HCT116 (cell line): ENCODE data around the gene PSTPIP1. TPM values are rescaled to one million over a fixed set of nuclear protein-coding genes. Genes with fewer than 3 reads are reported as not detected.

ENCODE experiments used
- ATAC-seq: fragments of 200-7000 bp; cut with Tn5 transposase; 2 replicates; pipeline ENCODE4 v1.9.1; 2020; ENCODE audit warnings: mild to moderate bottlenecking, moderate library complexity
- BruUV-seq: library from RNA; stranded (reverse); fragments of 400-500 nt; replicated peaks from 2 replicates; lab custom pipeline; 2021; lab: Mats Ljungman, UMichigan
- CTCF ChIA-PET: fragments of 300-600 bp; sonication (Branson Sonifier 250); formaldehyde crosslinking; loops from one replicate; lab custom pipeline; 2021; ENCODE audit warnings: antibody characterized with exemption; lab: Charles Lee
- POLR2A ChIA-PET: fragments of 300-600, 350-600 bp; sonication (Branson Sonifier 250); formaldehyde crosslinking; loops from one replicate; lab custom pipeline; 2021; ENCODE audit warnings: antibody characterized with exemption; lab: Charles Lee
- RAD21 ChIA-PET, 2 experiments: fragments of 300-600 bp; sonication (Branson Sonifier 250); formaldehyde crosslinking; loops; one replicate each; lab custom pipeline; 2023; ENCODE audit warnings: low total read pairs in 2 of 2; ENCODE audit not compliant: uncharacterized antibody in 2 of 2, unreplicated experiment in 2 of 2, low non-redundant PET in 1 of 2; lab: Charles Lee
- DNase-seq: peaks from one replicate; pipeline ENCODE4 v3.0.0-alpha.2; 2010; ENCODE audit warnings: low read depth, low spot score
- H2AFZ ChIP-seq: fragments of 200-600 bp; shearing (Covaris generic), sonication (generic); 2 replicates; pipeline ENCODE4 v1.6.1; 2017; ENCODE audit warnings: low read depth, mixed run types, mixed read lengths, antibody characterized with exemption, low read length; ENCODE audit not compliant: poor library complexity, severe bottlenecking
- H3K27ac ChIP-seq: 2 replicates; pipeline ENCODE4 v1.5.1; 2012; ENCODE audit warnings: low read depth, low read length
- H3K27me3 ChIP-seq: fragments of 200-600 bp; sonication (generic); 2 replicates; pipeline ENCODE4 v1.6.1; 2016; ENCODE audit warnings: mixed run types, low read length, mixed read lengths; ENCODE audit not compliant: insufficient read depth
- H3K36me3 ChIP-seq, 2 experiments: fragments of 200-500 bp in 1 of 2; fragments of 200-600 bp in 1 of 2; sonication (Bioruptor generic) in 1 of 2; sonication (generic) in 1 of 2; 2 replicates each; pipeline versions ENCODE4 v1.5.1 to v1.6.1; 2014 to 2016; ENCODE audit warnings: low read length in 2 of 2, inconsistent platforms in 1 of 2, mixed read lengths in 1 of 2, mixed run types in 1 of 2; ENCODE audit not compliant: insufficient read depth in 2 of 2, control insufficient read depth in 1 of 2
- H3K4me1 ChIP-seq, 2 experiments: fragments of 200-600 bp in 1 of 2; sonication (generic) in 1 of 2; 2 replicates each; pipeline versions ENCODE4 v1.5.1 to v1.6.1; 2012 to 2017; ENCODE audit warnings: low read length in 2 of 2, inconsistent platforms in 1 of 2, mild to moderate bottlenecking in 1 of 2, mixed read lengths in 1 of 2, mixed run types in 1 of 2, moderate library complexity in 1 of 2; ENCODE audit not compliant: insufficient read depth in 2 of 2, control insufficient read depth in 1 of 2
- H3K4me2 ChIP-seq: fragments of 200-600 bp; sonication (generic); 2 replicates; pipeline ENCODE4 v1.6.1; 2017; ENCODE audit warnings: mixed run types, low read length, mixed read lengths
- H3K4me3 ChIP-seq, 2 experiments: fragments of 200-600 bp in 1 of 2; sonication (generic) in 1 of 2; replicated peaks in 1 of 2; 2 replicates each; pipeline ENCODE4 v1.5.1; 2011 to 2016; ENCODE audit warnings: low read length in 2 of 2, control low read depth in 1 of 2, low read depth in 1 of 2, mild to moderate bottlenecking in 1 of 2, mixed read lengths in 1 of 2, mixed run types in 1 of 2
- H3K79me2 ChIP-seq: fragments of 200-600 bp; sonication (generic); 2 replicates; pipeline ENCODE4 v1.6.1; 2017; ENCODE audit warnings: mild to moderate bottlenecking, mixed run types, low read length, moderate library complexity, mixed read lengths; ENCODE audit not compliant: insufficient read depth
- H3K9ac ChIP-seq: fragments of 200-600 bp; sonication (generic); 2 replicates; pipeline ENCODE4 v1.6.1; 2016; ENCODE audit warnings: low read length, mixed read lengths
- H3K9me2 ChIP-seq: fragments of 200-600 bp; sonication (generic), shearing (Covaris generic); 2 replicates; pipeline ENCODE4 v1.6.1; 2017; ENCODE audit warnings: mixed run types, mild to moderate bottlenecking, moderate library complexity; ENCODE audit not compliant: insufficient read depth
- H3K9me3 ChIP-seq, 2 experiments: fragments of 200-500 bp in 1 of 2; fragments of 200-600 bp in 1 of 2; sonication (Bioruptor generic) in 1 of 2; sonication (generic) in 1 of 2; 2 replicates each; pipeline ENCODE4 v1.6.1; 2014 to 2017; ENCODE audit warnings: low read length in 2 of 2, mixed read lengths in 2 of 2, inconsistent platforms in 1 of 2, low read depth in 1 of 2, mild to moderate bottlenecking in 1 of 2, mixed run types in 1 of 2, moderate library complexity in 1 of 2; ENCODE audit not compliant: control insufficient read depth in 1 of 2, insufficient read depth in 1 of 2
- H4K20me1 ChIP-seq: fragments of 200-600 bp; sonication (generic), shearing (Covaris generic); 2 replicates; pipeline ENCODE4 v1.6.1; 2017; ENCODE audit warnings: mixed run types, mild to moderate bottlenecking, moderate library complexity; ENCODE audit not compliant: insufficient read depth
- CEBPB ChIP-seq: IDR thresholded peaks from 2 replicates; pipeline ENCODE4 v1.6.1; 2012; ENCODE audit warnings: low read depth
- EGR1 ChIP-seq: IDR thresholded peaks from 2 replicates; pipeline ENCODE4 v1.6.1; 2012; ENCODE audit warnings: low read depth
- ELF1 ChIP-seq: IDR thresholded peaks from 2 replicates; pipeline ENCODE4 v1.6.1; 2012; ENCODE audit warnings: low read depth, borderline replicate concordance
- EZH2phosphoT487 ChIP-seq: fragments of 200-600 bp; IDR thresholded peaks from 2 replicates; pipeline ENCODE4 v1.6.1; 2018; ENCODE audit warnings: antibody characterized with exemption, borderline replicate concordance
- FOSL1 ChIP-seq: IDR thresholded peaks from 2 replicates; pipeline ENCODE4 v1.6.1; 2012; ENCODE audit warnings: low read depth
- JUND ChIP-seq: IDR thresholded peaks from 2 replicates; pipeline ENCODE4 v1.6.1; 2012
- POLR2A ChIP-seq: IDR thresholded peaks from 2 replicates; pipeline ENCODE4 v1.7.0; 2011; ENCODE audit warnings: borderline replicate concordance; ENCODE audit not compliant: insufficient read depth, insufficient read length; ENCODE audit errors: extremely low read depth
- POLR2AphosphoS5 ChIP-seq: IDR thresholded peaks from 2 replicates; pipeline ENCODE4 v1.6.1; 2011; ENCODE audit warnings: mild to moderate bottlenecking, low read depth, low read length, moderate library complexity
- RAD21 ChIP-seq: IDR thresholded peaks from 2 replicates; pipeline ENCODE4 v1.6.1; 2012; ENCODE audit warnings: low read depth, mild to moderate bottlenecking
- SP1 ChIP-seq: IDR thresholded peaks from 2 replicates; pipeline ENCODE4 v1.6.1; 2012; ENCODE audit warnings: low read depth
- YY1 ChIP-seq: IDR thresholded peaks from 2 replicates; pipeline ENCODE4 v1.6.1; 2011; ENCODE audit warnings: low read length, low read depth, moderate library complexity, mild to moderate bottlenecking; ENCODE audit not compliant: insufficient replicate concordance; ENCODE audit errors: extremely low read depth
- ZFX ChIP-seq: fragments of 450-650 bp; IDR thresholded peaks from 2 replicates; pipeline ENCODE4 v1.6.1; 2017
- intact Hi-C: fragments of 100-400 bp; cut with micrococcal nuclease; formaldehyde crosslinking; loops from 2 replicates; pipeline ENCODE4 v1.10.0; 2022
- total RNA-seq: library from RNA; stranded (reverse); gene quantifications from one replicate; pipeline ENCODE4 v1.2.1, GENCODE V29; 2021; ENCODE audit not compliant: unreplicated experiment
- TF ChIP-seq, protein P1 (sequence below): IDR thresholded peaks from 2 replicates; pipeline ENCODE4 v1.6.1; 2012; ENCODE audit warnings: low read depth
- TF ChIP-seq, protein P2 (sequence below): IDR thresholded peaks from 2 replicates; pipeline ENCODE4 v1.6.1; 2012
- TF ChIP-seq, protein P3 (sequence below): IDR thresholded peaks from 2 replicates; pipeline ENCODE4 v1.6.1; 2012

Gene PSTPIP1
- total RNA-seq, 1 experiment from 2014 or later, result 0.79 TPM

DNA sequence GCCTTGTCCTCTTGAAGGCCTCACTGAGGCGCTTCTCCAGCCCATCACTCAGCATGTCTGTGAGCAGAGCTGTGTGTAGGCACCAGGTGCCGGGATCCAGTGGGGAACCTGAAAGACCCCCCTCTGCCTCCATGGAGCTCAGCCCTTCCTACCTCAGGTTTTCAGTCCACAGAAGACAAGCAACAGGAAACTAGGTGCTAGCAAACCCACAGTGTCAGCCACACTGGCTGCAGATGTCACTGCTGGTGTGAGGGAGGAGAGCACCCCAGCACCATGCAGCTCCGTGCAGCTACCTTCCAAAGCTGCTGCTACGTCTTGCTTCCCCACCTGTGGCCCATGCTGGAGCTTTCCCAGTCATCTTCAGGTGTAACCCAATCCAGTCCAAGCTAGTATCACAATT is 17.9 kb downstream of the PSTPIP1 start:
- Histone ChIP-seq H3K9ac (no peak overlapping the region), H3K4me2 (no peak overlapping the region), H3K9me2 (no peaks in the 10 kb centered on the region), H3K79me2 (no peaks in the 10 kb centered on the region), H2AFZ (no peak overlapping the region), H3K36me3 (no peaks in the 10 kb centered on the region), H3K4me3 (no peak overlapping the region), H3K27ac (no peak overlapping the region), H4K20me1 (no peaks in the 10 kb centered on the region), H3K27me3 (no peaks in the 10 kb centered on the region), H3K9me3 (no peaks in the 10 kb centered on the region), H3K4me1 (peaks cover 8 to 15% of the 10 kb centered on the region in 2 experiments)
- POLR2A ChIA-PET, result no interaction called here
- CTCF ChIA-PET, result interaction anchor here (1.7 kb wide), 1 partner anchor 12 kb away, joined by 8 read pairs; no protein-coding TSS in a partner anchor
- RAD21 ChIA-PET, result no interaction called here
- TF ChIP-seq RAD21, result no peak
- TF ChIP-seq EZH2phosphoT487, result no peak
- no peak for TF ChIP-seq POLR2AphosphoS5
- TF ChIP-seq YY1, result no peak
- TF ChIP-seq EGR1, result no peak
- no peak for TF ChIP-seq ELF1
- TF ChIP-seq ZFX, result no peak
- TF ChIP-seq CEBPB, result no peak
- no peak for TF ChIP-seq POLR2A
- TF ChIP-seq SP1, result no peak
- TF ChIP-seq JUND, result no peak
- no peak for TF ChIP-seq FOSL1
- TF ChIP-seq, protein P1, sequence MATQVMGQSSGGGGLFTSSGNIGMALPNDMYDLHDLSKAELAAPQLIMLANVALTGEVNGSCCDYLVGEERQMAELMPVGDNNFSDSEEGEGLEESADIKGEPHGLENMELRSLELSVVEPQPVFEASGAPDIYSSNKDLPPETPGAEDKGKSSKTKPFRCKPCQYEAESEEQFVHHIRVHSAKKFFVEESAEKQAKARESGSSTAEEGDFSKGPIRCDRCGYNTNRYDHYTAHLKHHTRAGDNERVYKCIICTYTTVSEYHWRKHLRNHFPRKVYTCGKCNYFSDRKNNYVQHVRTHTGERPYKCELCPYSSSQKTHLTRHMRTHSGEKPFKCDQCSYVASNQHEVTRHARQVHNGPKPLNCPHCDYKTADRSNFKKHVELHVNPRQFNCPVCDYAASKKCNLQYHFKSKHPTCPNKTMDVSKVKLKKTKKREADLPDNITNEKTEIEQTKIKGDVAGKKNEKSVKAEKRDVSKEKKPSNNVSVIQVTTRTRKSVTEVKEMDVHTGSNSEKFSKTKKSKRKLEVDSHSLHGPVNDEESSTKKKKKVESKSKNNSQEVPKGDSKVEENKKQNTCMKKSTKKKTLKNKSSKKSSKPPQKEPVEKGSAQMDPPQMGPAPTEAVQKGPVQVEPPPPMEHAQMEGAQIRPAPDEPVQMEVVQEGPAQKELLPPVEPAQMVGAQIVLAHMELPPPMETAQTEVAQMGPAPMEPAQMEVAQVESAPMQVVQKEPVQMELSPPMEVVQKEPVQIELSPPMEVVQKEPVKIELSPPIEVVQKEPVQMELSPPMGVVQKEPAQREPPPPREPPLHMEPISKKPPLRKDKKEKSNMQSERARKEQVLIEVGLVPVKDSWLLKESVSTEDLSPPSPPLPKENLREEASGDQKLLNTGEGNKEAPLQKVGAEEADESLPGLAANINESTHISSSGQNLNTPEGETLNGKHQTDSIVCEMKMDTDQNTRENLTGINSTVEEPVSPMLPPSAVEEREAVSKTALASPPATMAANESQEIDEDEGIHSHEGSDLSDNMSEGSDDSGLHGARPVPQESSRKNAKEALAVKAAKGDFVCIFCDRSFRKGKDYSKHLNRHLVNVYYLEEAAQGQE, result no peak
- TF ChIP-seq, protein P2, sequence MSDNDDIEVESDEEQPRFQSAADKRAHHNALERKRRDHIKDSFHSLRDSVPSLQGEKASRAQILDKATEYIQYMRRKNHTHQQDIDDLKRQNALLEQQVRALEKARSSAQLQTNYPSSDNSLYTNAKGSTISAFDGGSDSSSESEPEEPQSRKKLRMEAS, result no peak
- TF ChIP-seq, protein P3, sequence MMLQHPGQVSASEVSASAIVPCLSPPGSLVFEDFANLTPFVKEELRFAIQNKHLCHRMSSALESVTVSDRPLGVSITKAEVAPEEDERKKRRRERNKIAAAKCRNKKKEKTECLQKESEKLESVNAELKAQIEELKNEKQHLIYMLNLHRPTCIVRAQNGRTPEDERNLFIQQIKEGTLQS, result no peak
- ATAC-seq (no peak), DNase-seq (no peak)
- BruUV-seq, result no TSS peak
- intact Hi-C loops, result no loop called here
